SIG-M5 treated with dmso at 0.1 percent for 504 hours (cell line): ENCODE measurements around the gene ACAT2.
"Not testable (repeated sequence)": the region's sequence is repeated elsewhere in the genome, so short reads cannot be mapped to it uniquely, and the experiment has no call there.

Experiments
- DNase-seq: peaks from one replicate; lab custom pipeline; 2025; ENCODE audit not compliant: unreplicated experiment; lab: John Stamatoyannopoulos, UW

The ACAT2 gene

GRCh38 chr6:159729598-159730331 lies 32.1 kb upstream of the ACAT2 start:
- DNase-seq, result peak; percentile 33

- no peak for DNase-seq
These were observed 31.5 kb upstream of the ACAT2 start for GRCh38 chr6:159730332-159730676.

DNA sequence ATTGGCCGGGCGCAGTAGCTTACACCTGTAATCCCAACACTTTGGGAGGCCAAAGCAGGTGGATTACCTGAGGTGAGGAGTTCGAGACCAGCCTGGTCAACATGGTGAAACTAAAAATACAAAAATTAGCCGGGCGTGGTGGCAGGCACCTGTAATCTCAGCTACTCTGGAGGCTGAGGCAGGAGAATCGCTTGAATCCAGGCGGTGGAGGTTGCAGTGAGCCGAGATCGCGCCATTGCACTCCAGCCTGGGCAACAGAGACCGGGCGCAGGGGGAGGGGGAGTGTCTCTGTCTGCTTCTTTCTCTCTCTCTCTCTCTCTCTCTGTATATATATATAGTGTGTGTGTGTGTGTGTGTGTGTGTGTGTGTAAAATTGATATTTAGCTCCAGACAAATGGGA lies 29.3 kb upstream of the ACAT2 start:
- DNase-seq, result not testable (repeated sequence)

- not testable (repeated sequence) for DNase-seq
These were observed 28.4 kb upstream of the ACAT2 start for GRCh38 chr6:159733395-159733794.

GRCh38 chr6:159736908-159737307 lies 24.9 kb upstream of the ACAT2 start:
- no peak for DNase-seq

DNA sequence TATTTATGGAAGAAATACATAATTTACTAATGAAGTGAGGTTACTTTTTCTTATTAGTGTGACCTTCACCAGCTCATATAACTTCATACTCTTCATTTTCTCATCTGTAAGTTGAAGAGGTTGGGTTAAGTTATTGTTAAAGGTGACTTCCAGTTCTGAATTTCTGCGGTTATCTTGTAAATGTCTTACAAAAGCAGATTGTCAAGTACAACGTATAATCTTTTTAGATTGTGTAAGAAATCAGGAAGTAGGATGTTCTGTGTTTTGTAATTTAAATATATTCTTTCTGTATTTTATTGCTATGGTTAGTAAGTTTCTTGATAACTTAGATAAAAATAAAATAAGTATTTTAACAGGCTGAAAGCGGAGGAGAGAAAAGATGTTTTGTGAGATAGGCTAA lies 22.5 kb upstream of the ACAT2 start:
- peak; percentile 85 for DNase-seq

DNA sequence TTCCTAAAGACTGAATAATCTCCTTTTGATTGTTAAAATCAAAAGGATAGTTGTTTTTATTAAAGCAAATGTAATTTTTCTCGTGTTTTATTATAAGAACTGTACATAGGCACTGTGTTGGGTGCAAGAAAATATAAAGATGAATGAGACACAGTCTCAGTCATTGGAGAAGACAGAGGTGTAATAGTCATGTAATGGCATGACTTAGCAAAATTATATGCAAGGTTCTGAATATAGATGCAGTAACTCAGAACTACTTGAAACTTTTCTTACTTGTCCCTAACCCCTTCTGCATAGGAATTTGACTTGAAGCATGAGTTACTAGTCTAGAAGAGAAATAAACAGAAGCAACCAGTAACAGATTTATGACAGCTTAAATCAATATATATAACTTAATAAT lies 19.7 kb upstream of the ACAT2 start:
- no peak for DNase-seq

DNA sequence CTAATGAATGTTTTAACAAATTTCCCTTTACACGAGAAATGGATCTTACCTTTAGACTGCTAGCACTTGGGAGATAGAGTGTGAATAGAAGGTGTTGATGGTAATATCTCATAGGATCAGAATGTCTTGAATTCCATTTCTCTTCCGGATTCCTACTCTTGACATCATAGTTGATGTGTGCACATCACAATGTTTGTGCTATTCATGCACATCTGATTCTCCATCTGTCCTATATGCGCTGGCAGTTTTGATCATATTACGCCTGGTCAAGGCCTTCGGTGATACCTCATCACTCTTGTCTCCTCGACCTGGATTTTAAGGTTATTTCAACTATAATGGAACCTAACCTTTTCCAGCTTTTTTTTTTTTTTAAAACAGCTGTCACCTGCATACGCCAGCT lies 16.8 kb upstream of the ACAT2 start:
- no peak for DNase-seq

- DNase-seq, result no peak
These were observed 15.1 kb upstream of the ACAT2 start for GRCh38 chr6:159746759-159747158.

- DNase-seq, result not testable (repeated sequence)
These were observed 13.7 kb upstream of the ACAT2 start for GRCh38 chr6:159748127-159748526.

- DNase-seq, result no peak
These were observed 10.4 kb upstream of the ACAT2 start for GRCh38 chr6:159751448-159751847.

GRCh38 chr6:159753081-159753872 lies 8.6 kb upstream of the ACAT2 start:
- no peak for DNase-seq

DNA sequence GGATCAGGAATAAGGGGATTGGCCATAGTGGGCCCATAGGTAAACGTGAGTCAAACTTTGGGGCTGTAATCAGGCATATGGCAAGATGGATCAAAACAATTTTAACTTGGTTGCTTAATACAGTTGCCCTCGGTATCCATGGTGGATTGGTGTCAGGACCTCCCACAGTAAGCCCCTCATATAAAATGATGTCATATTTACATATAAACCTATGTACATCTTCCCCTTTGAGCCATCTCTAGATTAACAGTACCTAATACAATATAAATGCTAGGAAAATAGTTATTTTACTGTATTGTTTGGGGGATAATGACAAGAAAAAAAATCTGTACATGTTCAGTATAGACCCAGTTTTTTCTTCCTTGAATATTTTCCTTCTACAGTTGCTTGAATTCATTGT lies 7.4 kb upstream of the ACAT2 start:
- DNase-seq, result no peak

DNA sequence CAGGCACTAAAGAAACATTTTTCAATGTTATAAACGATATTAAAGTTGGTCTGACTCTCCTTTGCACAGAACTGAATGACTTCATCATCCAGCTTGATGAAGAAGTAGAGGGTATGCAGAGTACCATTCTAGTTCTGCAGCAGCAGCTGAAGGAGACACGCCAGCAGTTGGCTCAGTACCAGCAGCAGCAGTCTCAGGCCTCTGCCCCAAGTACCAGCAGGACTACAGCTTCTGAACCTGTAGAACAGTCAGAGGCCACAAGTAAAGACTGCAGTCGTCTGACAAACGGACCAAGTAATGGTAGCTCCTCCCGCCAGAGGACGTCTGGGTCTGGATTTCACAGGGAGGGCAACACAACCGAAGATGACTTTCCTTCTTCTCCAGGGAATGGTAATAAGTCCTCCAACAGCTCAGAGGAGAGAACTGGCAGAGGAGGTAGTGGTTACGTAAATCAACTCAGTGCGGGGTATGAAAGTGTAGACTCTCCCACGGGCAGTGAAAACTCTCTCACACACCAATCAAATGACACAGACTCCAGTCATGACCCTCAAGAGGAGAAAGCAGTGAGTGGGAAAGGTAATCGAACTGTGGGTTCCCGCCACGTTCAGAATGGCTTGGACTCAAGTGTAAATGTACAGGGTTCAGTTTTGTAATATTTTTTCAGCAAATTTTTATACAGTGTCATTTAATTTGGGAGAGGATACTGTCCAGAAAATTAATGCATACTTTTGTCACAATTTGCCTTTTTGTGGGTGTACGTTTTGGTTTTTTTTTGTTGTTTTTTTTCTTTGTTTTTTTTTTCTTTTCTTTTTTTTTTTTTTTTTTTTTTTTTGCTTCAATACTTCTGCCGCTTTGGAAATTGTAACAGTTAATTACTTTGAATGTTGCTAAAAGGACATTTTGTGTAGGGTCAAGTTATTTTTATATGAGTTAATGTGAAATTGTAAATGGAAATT lies 6.6 kb upstream of the ACAT2 start:
- DNase-seq, result no peak

GRCh38 chr6:159756508-159756907 lies 5.3 kb upstream of the ACAT2 start:
- no peak for DNase-seq

- DNase-seq, result no peak
These were observed 3.5 kb upstream of the ACAT2 start for GRCh38 chr6:159758031-159759001.

- DNase-seq, result no peak
These were observed 2.2 kb upstream of the ACAT2 start for GRCh38 chr6:159759645-159760044.

GRCh38 chr6:159760602-159761057 lies 1.2 kb upstream of the ACAT2 start:
- DNase-seq, result no peak

GRCh38 chr6:159761129-159761872 lies 544 bp upstream of the ACAT2 start:
- no peak for DNase-seq
